Esophagus squamous epithelium (tissue), 5 donors: Measurements from ENCODE around the gene ZNF385A. TPM values are rescaled to one million over a fixed set of nuclear protein-coding genes. Genes with fewer than 3 reads are reported as not detected.

Source experiments
- DNase-seq: peaks from one replicate; lab custom pipeline; 2025; lab: John Stamatoyannopoulos, UW
- H3K27ac ChIP-seq, 4 donors: fragments of 200-600 bp; sonication (generic); one replicate each; pipeline ENCODE4 v1.5.1; 2016 to 2019; ENCODE audit warnings: mild to moderate bottlenecking in 1 of 4
- H3K27me3 ChIP-seq, 4 donors: fragments of 200-600 bp; sonication (generic); 1 replicate in 3 of 4; 2 replicates in 1 of 4; pipeline versions ENCODE4 v1.5.1 to v1.6.0; 2017 to 2021; ENCODE audit warnings: antibody characterized with exemption in 1 of 4
- H3K36me3 ChIP-seq, 3 donors: fragments of 200-600 bp; sonication (generic); one replicate each; pipeline ENCODE4 v1.5.1; 2016 to 2019
- H3K4me1 ChIP-seq, 3 donors: fragments of 200-600 bp; sonication (generic); one replicate each; pipeline ENCODE4 v1.5.1; 2017 to 2019
- H3K4me3 ChIP-seq, 4 donors: fragments of 200-600 bp; sonication (generic); 1 replicate in 3 of 4; 2 replicates in 1 of 4; pipeline ENCODE4 v1.5.1; 2016 to 2019; ENCODE audit warnings: mild to moderate bottlenecking in 2 of 4, moderate library complexity in 1 of 4
- H3K9me3 ChIP-seq, 3 donors: fragments of 200-600 bp; sonication (generic); one replicate each; pipeline ENCODE4 v1.5.1; 2016 to 2019
- CTCF ChIP-seq, 6 experiments: fragments of 450-650 bp in 4 of 6; fragments of 200-600 bp in 2 of 6; sonication (generic) in 2 of 6; IDR thresholded peaks; one replicate each; pipeline ENCODE4 v1.5.1; 2016 to 2019; ENCODE audit warnings: antibody characterized with exemption in 6 of 6, mild to moderate bottlenecking in 4 of 6, moderate library complexity in 4 of 6
- POLR2A ChIP-seq, 4 donors: fragments of 450-650 bp; IDR thresholded peaks; one replicate each; pipeline ENCODE4 v1.6.1; 2017; ENCODE audit warnings: antibody characterized with exemption in 4 of 4, mild to moderate bottlenecking in 4 of 4, moderate library complexity in 3 of 4
- WGBS, 2 donors: methylation state at CpG; one replicate each; pipeline ENCODE4 v1.1.5; 2018; 5-methylcytosine and 5-hydroxymethylcytosine counted together
- intact Hi-C: fragments of 100-400 bp; cut with DNase I; formaldehyde crosslinking; loops from one replicate; pipeline ENCODE4 v1.15.0; 2022
- total RNA-seq, 4 donors: library from RNA; depleted of rRNA; stranded (reverse); fragments of >200 nt; gene quantifications; one replicate each; pipeline ENCODE4 v1.1.0, GENCODE V29; 2016
- donor health status: DM: yes; HTN: yes; CAD: no.

The ZNF385A gene
- total RNA-seq, 4 donors from 2014 or later: 25.2 to 106 (median 37.8) TPM

- intact Hi-C loops: no loop called here
- no peak for TF ChIP-seq CTCF (IDR thresholded peaks at IDR 0.05)
- TF ChIP-seq POLR2A (IDR thresholded peaks at IDR 0.05): no peak
- no peaks in the 10 kb centered on the region for H3K27me3 ChIP-seq
- no peak overlapping the region for H3K27ac ChIP-seq
- no peak for DNase-seq
- 47 to 84% methylated on average over 3 of the region's 3 CpGs for WGBS, 2 donors
- H3K4me3 ChIP-seq: no peak overlapping the region
- H3K4me1 ChIP-seq: peaks cover 0 to 23% (median 0%) of the 10 kb centered on the region in 3 donors
- H3K36me3 ChIP-seq: peaks cover 25 to 66% (median 44%) of the 10 kb centered on the region in 3 donors
- H3K9me3 ChIP-seq: no peaks in the 10 kb centered on the region
These were observed 33.8 kb downstream of the ZNF385A start for GRCh38 chr12:54350743-54351142.

GRCh38 chr12:54349679-54350078, 34.9 kb downstream of the ZNF385A start:
- Histone ChIP-seq H3K4me1 (peaks cover 0 to 23% (median 0%) of the 10 kb centered on the region in 3 donors), H3K4me3 (no peak overlapping the region), H3K36me3 (peaks cover 25 to 76% (median 54%) of the 10 kb centered on the region in 3 donors), H3K27ac (no peak overlapping the region), H3K27me3 (no peaks in the 10 kb centered on the region), H3K9me3 (no peaks in the 10 kb centered on the region)
- TF ChIP-seq POLR2A (IDR thresholded peaks at IDR 0.05) (no peak), CTCF (IDR thresholded peaks at IDR 0.05) (no peak)
- intact Hi-C loops: no loop called here
- DNase-seq: no peak

GRCh38 chr12:54349036-54349435, 35.5 kb downstream of the ZNF385A start:
- WGBS, 2 donors: 80 to 94% methylated on average over 3 to 4 of the region's 4 CpGs
- H3K27me3 ChIP-seq: no peaks in the 10 kb centered on the region
- DNase-seq: no peak
- no peak overlapping the region for H3K4me3 ChIP-seq
- H3K4me1 ChIP-seq: peaks cover 0 to 23% (median 0%) of the 10 kb centered on the region in 3 donors
- intact Hi-C loops: no loop called here
- no peak overlapping the region for H3K27ac ChIP-seq
- peaks cover 25 to 83% (median 61%) of the 10 kb centered on the region in 3 donors for H3K36me3 ChIP-seq
- TF ChIP-seq POLR2A (IDR thresholded peaks at IDR 0.05) (no peak), CTCF (IDR thresholded peaks at IDR 0.05) (no peak)
- no peaks in the 10 kb centered on the region for H3K9me3 ChIP-seq

- intact Hi-C loops: no loop called here
- H3K9me3 ChIP-seq: no peaks in the 10 kb centered on the region
- peaks cover 11 to 28% (median 17%) of the 10 kb centered on the region in 3 donors for H3K4me1 ChIP-seq
- no peak overlapping the region for H3K27ac ChIP-seq
- DNase-seq: no peak
- peaks cover 0 to 70% (median 50%) of the 10 kb centered on the region in 3 donors for H3K36me3 ChIP-seq
- no peak overlapping the region for H3K4me3 ChIP-seq
- WGBS, 2 donors: 76 to 88% methylated on average over 8 to 9 of the region's 9 CpGs
- no peaks in the 10 kb centered on the region for H3K27me3 ChIP-seq
- TF ChIP-seq POLR2A (IDR thresholded peaks at IDR 0.05): no peak
- no peak for TF ChIP-seq CTCF (IDR thresholded peaks at IDR 0.05)
These were observed 42.9 kb downstream of the ZNF385A start for GRCh38 chr12:54341378-54342300.

- Histone ChIP-seq H3K9me3 (no peaks in the 10 kb centered on the region), H3K36me3 (peaks cover 0 to 62% (median 43%) of the 10 kb centered on the region in 3 donors), H3K27ac (no peak overlapping the region), H3K4me3 (no peak overlapping the region), H3K27me3 (no peaks in the 10 kb centered on the region), H3K4me1 (peaks cover 11 to 34% (median 17%) of the 10 kb centered on the region in 3 donors)
- WGBS, 2 donors: 89% methylated on average over 7 of the region's 7 CpGs
- TF ChIP-seq POLR2A (IDR thresholded peaks at IDR 0.05): no peak
- TF ChIP-seq CTCF (IDR thresholded peaks at IDR 0.05): no peak
- DNase-seq: no peak
- intact Hi-C loops: no loop called here
These were observed 43.7 kb downstream of the ZNF385A start for GRCh38 chr12:54340846-54341245.
